Neural crest cell (in vitro differentiated cells): Measurements from ENCODE around the gene HSD3B2. TPM values are rescaled to one million over a fixed set of nuclear protein-coding genes. Genes with fewer than 3 reads are reported as not detected.

ENCODE experiments used
- DNase-seq: peaks from one replicate; pipeline ENCODE4 v3.0.0; 2021; ENCODE audit warnings: low read depth, mixed read lengths, low spot score
- H3K27ac Mint-ChIP-seq: one replicate; pipeline ENCODE4 v1.8.0; 2021; ENCODE audit warnings: mild to moderate bottlenecking, mixed read lengths; ENCODE audit not compliant: unreplicated experiment
- H3K27me3 Mint-ChIP-seq: 2 replicates; pipeline ENCODE4 v1.8.0; 2021; ENCODE audit warnings: low read depth, mild to moderate bottlenecking, mixed read lengths
- H3K36me3 Mint-ChIP-seq: 2 replicates; pipeline ENCODE4 v1.8.0; 2021; ENCODE audit warnings: low read depth, mild to moderate bottlenecking, mixed read lengths
- H3K4me1 Mint-ChIP-seq: 2 replicates; pipeline ENCODE4 v1.8.0; 2021; ENCODE audit warnings: mixed read lengths
- H3K4me3 Mint-ChIP-seq: one replicate; pipeline ENCODE4 v1.8.0; 2021; ENCODE audit warnings: mild to moderate bottlenecking, mixed read lengths
- H3K9me3 Mint-ChIP-seq: 2 replicates; pipeline ENCODE4 v1.8.0; 2021; ENCODE audit warnings: mixed read lengths
- total RNA-seq: library from RNA; stranded (reverse); gene quantifications from 2 replicates; pipeline ENCODE4 v1.2.1, GENCODE V29; 2021
- TF ChIP-seq, protein P1 (sequence below): fragments of 200-600 bp; sonication (generic); conservative IDR thresholded peaks from 2 replicates; pipeline ENCODE4 v1.5.0; 2021; ENCODE audit warnings: antibody characterized with exemption, mild to moderate bottlenecking

Gene HSD3B2
- total RNA-seq, 1 donor from 2014 or later, result not detected

DNA sequence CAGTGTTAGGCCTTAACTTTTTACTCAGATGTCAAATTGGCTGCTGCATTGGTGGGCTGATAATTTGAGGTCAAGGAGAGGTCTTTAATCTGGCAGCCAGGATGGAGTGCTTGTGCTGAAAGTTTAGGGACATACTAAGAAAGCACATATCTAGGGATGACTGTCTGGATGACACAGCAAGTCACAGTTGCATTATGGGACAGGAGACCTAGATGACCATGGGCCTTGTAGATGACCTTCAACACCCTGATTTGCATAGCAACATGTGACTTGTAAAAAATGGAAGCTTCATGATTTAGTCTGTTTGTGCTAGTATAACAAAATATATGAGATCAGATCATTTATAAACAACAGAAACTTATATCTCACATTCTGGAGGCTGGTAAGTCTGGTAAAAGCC is 18.0 kb upstream of the HSD3B2 start:
- H3K27ac Mint-ChIP-seq, result no peak overlapping the region
- H3K36me3 Mint-ChIP-seq, result no peaks in the 10 kb centered on the region
- DNase-seq, result no peak
- H3K9me3 Mint-ChIP-seq, result peaks cover 3% of the 10 kb centered on the region
- no peaks in the 10 kb centered on the region for H3K4me1 Mint-ChIP-seq
- TF ChIP-seq, protein P1, sequence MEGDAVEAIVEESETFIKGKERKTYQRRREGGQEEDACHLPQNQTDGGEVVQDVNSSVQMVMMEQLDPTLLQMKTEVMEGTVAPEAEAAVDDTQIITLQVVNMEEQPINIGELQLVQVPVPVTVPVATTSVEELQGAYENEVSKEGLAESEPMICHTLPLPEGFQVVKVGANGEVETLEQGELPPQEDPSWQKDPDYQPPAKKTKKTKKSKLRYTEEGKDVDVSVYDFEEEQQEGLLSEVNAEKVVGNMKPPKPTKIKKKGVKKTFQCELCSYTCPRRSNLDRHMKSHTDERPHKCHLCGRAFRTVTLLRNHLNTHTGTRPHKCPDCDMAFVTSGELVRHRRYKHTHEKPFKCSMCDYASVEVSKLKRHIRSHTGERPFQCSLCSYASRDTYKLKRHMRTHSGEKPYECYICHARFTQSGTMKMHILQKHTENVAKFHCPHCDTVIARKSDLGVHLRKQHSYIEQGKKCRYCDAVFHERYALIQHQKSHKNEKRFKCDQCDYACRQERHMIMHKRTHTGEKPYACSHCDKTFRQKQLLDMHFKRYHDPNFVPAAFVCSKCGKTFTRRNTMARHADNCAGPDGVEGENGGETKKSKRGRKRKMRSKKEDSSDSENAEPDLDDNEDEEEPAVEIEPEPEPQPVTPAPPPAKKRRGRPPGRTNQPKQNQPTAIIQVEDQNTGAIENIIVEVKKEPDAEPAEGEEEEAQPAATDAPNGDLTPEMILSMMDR, result no peak
- H3K27me3 Mint-ChIP-seq, result no peaks in the 10 kb centered on the region
- no peak overlapping the region for H3K4me3 Mint-ChIP-seq

DNA sequence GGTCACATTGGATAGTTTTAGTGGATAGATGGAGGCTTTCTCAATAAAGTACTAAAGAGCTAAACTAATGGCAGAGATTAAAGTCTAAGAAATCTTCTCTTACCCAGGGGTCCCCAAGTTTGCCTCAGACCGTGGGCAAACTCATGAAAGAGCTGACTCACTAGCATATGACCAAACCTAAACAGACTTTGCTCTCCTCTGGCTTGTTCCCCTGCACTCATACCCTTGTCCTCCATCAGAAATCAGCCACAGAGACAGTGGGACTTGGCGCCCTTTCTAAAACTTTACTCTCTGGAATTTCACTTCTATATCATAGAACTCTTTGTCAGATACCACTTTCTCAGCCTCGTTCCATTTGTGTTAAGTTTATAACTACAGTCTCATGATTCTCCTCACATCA is 17.0 kb upstream of the HSD3B2 start:
- H3K9me3 Mint-ChIP-seq, result peaks cover 3% of the 10 kb centered on the region
- no peak overlapping the region for H3K27ac Mint-ChIP-seq
- H3K4me1 Mint-ChIP-seq, result no peaks in the 10 kb centered on the region
- H3K36me3 Mint-ChIP-seq, result no peaks in the 10 kb centered on the region
- H3K4me3 Mint-ChIP-seq, result no peak overlapping the region
- no peak for DNase-seq
- TF ChIP-seq, protein P1, result no peak
- no peaks in the 10 kb centered on the region for H3K27me3 Mint-ChIP-seq

DNA sequence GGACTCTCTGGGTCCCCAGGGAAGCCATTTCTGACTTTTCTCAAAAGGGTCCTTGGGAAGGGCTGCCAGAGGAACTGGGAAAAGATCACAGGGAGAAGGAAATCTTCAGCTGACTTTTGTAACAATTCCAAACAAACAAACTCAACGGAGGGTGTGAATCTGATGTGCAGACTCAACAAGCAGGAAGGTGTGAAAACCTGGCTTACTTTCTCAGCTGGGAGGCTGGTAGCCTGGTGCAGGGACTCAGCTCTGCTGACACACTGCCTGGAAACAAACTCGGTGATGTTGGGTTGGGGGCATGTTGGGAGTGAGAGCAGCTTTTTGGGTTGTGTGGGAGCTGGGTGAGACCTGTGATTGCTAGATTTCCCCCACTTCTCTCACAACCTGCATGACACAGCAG is 10.2 kb upstream of the HSD3B2 start:
- Mint-ChIP-seq H3K9me3 (peaks cover 5% of the 10 kb centered on the region), H3K27me3 (no peaks in the 10 kb centered on the region), H3K27ac (no peak overlapping the region), H3K36me3 (no peaks in the 10 kb centered on the region), H3K4me3 (no peak overlapping the region), H3K4me1 (no peaks in the 10 kb centered on the region)
- DNase-seq, result no peak
- TF ChIP-seq, protein P1, result no peak

DNA sequence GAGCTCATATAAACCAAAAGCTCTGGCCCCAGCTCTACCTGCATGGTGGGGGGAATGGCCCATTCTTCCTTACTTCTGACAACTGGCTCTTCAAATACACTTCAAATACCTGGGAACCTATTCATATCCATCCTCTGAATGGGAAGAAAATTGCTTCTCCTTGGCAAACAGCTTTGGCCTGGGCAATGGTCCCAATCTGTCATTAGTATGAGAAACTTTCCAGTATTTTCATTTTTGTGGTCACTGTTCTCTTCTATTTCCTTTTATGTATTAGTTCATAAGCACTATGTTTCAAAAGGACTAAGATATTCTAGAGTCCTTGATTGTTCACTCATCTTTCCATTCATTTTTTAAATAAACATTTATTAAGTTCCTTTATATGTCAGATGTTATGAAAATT is 5.2 kb upstream of the HSD3B2 start:
- TF ChIP-seq, protein P1, result no peak
- Mint-ChIP-seq H3K36me3 (peaks cover 4% of the 10 kb centered on the region), H3K27me3 (no peaks in the 10 kb centered on the region), H3K9me3 (peaks cover 9% of the 10 kb centered on the region), H3K27ac (no peak overlapping the region), H3K4me3 (no peak overlapping the region), H3K4me1 (no peaks in the 10 kb centered on the region)
- no peak for DNase-seq

DNA sequence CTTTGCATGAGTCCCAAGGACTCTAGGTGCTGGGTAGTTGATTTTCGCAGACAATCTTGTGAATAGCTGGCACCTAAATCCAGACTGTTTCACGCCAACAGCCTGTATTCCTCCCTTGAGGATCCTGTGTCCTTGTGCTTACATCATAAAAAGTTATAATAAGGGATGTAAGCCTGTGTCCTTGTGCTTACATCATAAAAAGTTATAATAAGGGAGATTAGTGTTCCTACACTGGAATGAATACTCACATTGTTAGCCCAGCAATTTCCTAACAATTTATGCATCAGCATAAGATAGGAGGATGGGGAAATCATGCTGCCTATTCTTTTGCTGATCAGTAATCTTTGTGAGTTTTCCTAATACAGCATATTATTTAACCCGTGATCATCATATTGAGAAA is 4.0 kb upstream of the HSD3B2 start:
- TF ChIP-seq, protein P1, result no peak
- no peaks in the 10 kb centered on the region for H3K4me1 Mint-ChIP-seq
- H3K27ac Mint-ChIP-seq, result no peak overlapping the region
- H3K27me3 Mint-ChIP-seq, result no peaks in the 10 kb centered on the region
- peaks cover 9% of the 10 kb centered on the region for H3K9me3 Mint-ChIP-seq
- peaks cover 4% of the 10 kb centered on the region for H3K36me3 Mint-ChIP-seq
- no peak overlapping the region for H3K4me3 Mint-ChIP-seq
- no peak for DNase-seq
